ENCODE data around the gene UNC5A.

GRCh38 chr5:176827736-176828414 is 17.5 kb downstream of the UNC5A start:
- TF ChIP-seq CTCF (tag by site-specific recombination; IDR thresholded peaks at IDR 0.05): no peak
- no peak for TF ChIP-seq PRDM1 (tag by site-specific recombination; IDR thresholded peaks at IDR 0.05)
- TF ChIP-seq ATF2 (tag by site-specific recombination; IDR thresholded peaks at IDR 0.05; ENCODE audit: low read depth): no peak
- TF ChIP-seq SETDB1 (IDR thresholded peaks at IDR 0.05; ENCODE audit: insufficient read length, low read length): no peak
- no peak for TF ChIP-seq SALL2 (tag by site-specific recombination; IDR thresholded peaks at IDR 0.05; ENCODE audit: borderline replicate concordance)
- TF ChIP-seq ZNF433 (tag by site-specific recombination; IDR thresholded peaks at IDR 0.05; ENCODE audit: low read depth): no peak
- no peak for TF ChIP-seq ZBTB10 (tag by site-specific recombination; IDR thresholded peaks at IDR 0.05)
